AG08395 (cell line): Measurements from ENCODE around the gene PTPRN2.
"Not testable (repeated sequence)": the region's sequence is repeated elsewhere in the genome, so short reads cannot be mapped to it uniquely, and the experiment has no call there.

Experiments
- DNase-seq: peaks from one replicate; pipeline ENCODE4 v3.0.0; 2012; ENCODE audit warnings: mixed read lengths, low spot score

Gene PTPRN2

GRCh38 chr7:158344706-158345300 is 242.8 kb downstream of the PTPRN2 start:
- DNase-seq = no peak

- DNase-seq = no peak
Measured at GRCh38 chr7:158343936-158344455, 243.6 kb downstream of the PTPRN2 start.

- no peak for DNase-seq
Measured at GRCh38 chr7:158343526-158343925, 244.1 kb downstream of the PTPRN2 start.

GRCh38 chr7:158341097-158341496 is 246.5 kb downstream of the PTPRN2 start:
- DNase-seq = not testable (repeated sequence)

GRCh38 chr7:158336952-158337351 is 250.7 kb downstream of the PTPRN2 start:
- DNase-seq = not testable (repeated sequence)

GRCh38 chr7:158332516-158332915 is 255.1 kb downstream of the PTPRN2 start:
- DNase-seq = not testable (repeated sequence)

- not testable (repeated sequence) for DNase-seq
Measured at GRCh38 chr7:158331826-158332450, 255.7 kb downstream of the PTPRN2 start.

- no peak for DNase-seq
Measured at GRCh38 chr7:158329686-158330085, 257.9 kb downstream of the PTPRN2 start.

- DNase-seq = no peak
Measured at GRCh38 chr7:158329014-158329610, 258.5 kb downstream of the PTPRN2 start.

GRCh38 chr7:158328376-158329013 is 259.1 kb downstream of the PTPRN2 start:
- no peak for DNase-seq

GRCh38 chr7:158327571-158328180 is 259.9 kb downstream of the PTPRN2 start:
- no peak for DNase-seq

GRCh38 chr7:158327012-158327411 is 260.6 kb downstream of the PTPRN2 start:
- no peak for DNase-seq

GRCh38 chr7:158325530-158326381 is 261.9 kb downstream of the PTPRN2 start:
- DNase-seq = no peak

- DNase-seq = no peak
Measured at GRCh38 chr7:158324397-158325360, 262.9 kb downstream of the PTPRN2 start.

- no peak for DNase-seq
Measured at GRCh38 chr7:158323741-158324396, 263.8 kb downstream of the PTPRN2 start.

GRCh38 chr7:158322616-158323530 is 264.8 kb downstream of the PTPRN2 start:
- no peak for DNase-seq

GRCh38 chr7:158321936-158322615 is 265.5 kb downstream of the PTPRN2 start:
- no peak for DNase-seq
